ENCODE data around the gene AFG3L2. TPM values are rescaled to one million over a fixed set of nuclear protein-coding genes. Genes with fewer than 3 reads are reported as not detected.

Gene AFG3L2
- total and polyA plus RNA-seq, 2 of the 13 experiments (the other 11 are each of a cell fraction or from before 2014, with no cell fraction given): 28.6 to 86.9 TPM

- no peak for TF ChIP-seq PRDM4 (CRISPR knock-in tag; IDR thresholded peaks at IDR 0.05; ENCODE audit: borderline replicate concordance)
- peak; percentile 77; the same call in 1 of the 2 replicates for TF ChIP-seq HINFP (CRISPR knock-in tag; IDR thresholded peaks at IDR 0.05; ENCODE audit: low read depth)
- TF ChIP-seq ZNF292 (CRISPR knock-in tag; IDR thresholded peaks at IDR 0.05; ENCODE audit: borderline replicate concordance, low read depth): no peak
- no peak for TF ChIP-seq MAFF (IDR thresholded peaks at IDR 0.05; ENCODE audit: low read depth, low read length)
- peak; percentile 78 for TF ChIP-seq POGK (CRISPR knock-in tag; conservative IDR thresholded peaks at IDR 0.05)
- TF ChIP-seq ERF (CRISPR knock-in tag; IDR thresholded peaks at IDR 0.05): peak; percentile 48; the same call in 1 of the 2 replicates
- no peak for TF ChIP-seq ZNF275 (CRISPR knock-in tag; IDR thresholded peaks at IDR 0.05; ENCODE audit: borderline replicate concordance)
- no peak for TF ChIP-seq USF2 (IDR thresholded peaks at IDR 0.05; ENCODE audit: low read depth, low read length)
- TF ChIP-seq USF2 (CRISPR knock-in tag; IDR thresholded peaks at IDR 0.05; ENCODE audit: borderline replicate concordance): no peak
- TF ChIP-seq ZNF674 (CRISPR knock-in tag; IDR thresholded peaks at IDR 0.05; ENCODE audit: low read depth): no peak
- peak; percentile 99 for TF ChIP-seq PRDM10 (CRISPR knock-in tag; IDR thresholded peaks at IDR 0.05; ENCODE audit: low read depth)
- no peak for TF ChIP-seq PHF5A (CRISPR knock-in tag; IDR thresholded peaks at IDR 0.05; ENCODE audit: low read depth, unreplicated experiment)
- no peak for TF ChIP-seq MED8 (CRISPR knock-in tag; IDR thresholded peaks at IDR 0.05; ENCODE audit: insufficient replicate concordance)
- no peak for TF ChIP-seq EP300 (IDR thresholded peaks at IDR 0.05; ENCODE audit: low read depth in 2 of 2, low read length in 2 of 2)
- TF ChIP-seq EP300 (CRISPR knock-in tag; IDR thresholded peaks at IDR 0.05; ENCODE audit: borderline replicate concordance): no peak
These were observed 43.9 kb upstream of the AFG3L2 start (continued) for GRCh38 chr18:12420821-12421421.

All from HepG2 (cell line).